WTC11 (cell line): ENCODE measurements around the gene DNMT3A.

Experiments used
- ATF6 ChIP-seq: sonication (generic); formaldehyde crosslinking; IDR thresholded peaks from 2 replicates; pipeline ENCODE4 v1.8.1; 2023; ENCODE audit warnings: mild to moderate bottlenecking, missing genetic modification reagents
- CTCF ChIP-seq: fragments of 200-600 bp; IDR thresholded peaks from 2 replicates; pipeline ENCODE4 v1.8.0; 2022; ENCODE audit warnings: antibody characterized with exemption
- NFYB ChIP-seq: sonication (generic); formaldehyde crosslinking; conservative IDR thresholded peaks from 2 replicates; pipeline ENCODE4 v1.8.0; 2022; ENCODE audit warnings: low read depth, missing genetic modification reagents
- NR1H2 ChIP-seq: sonication (generic); formaldehyde crosslinking; IDR thresholded peaks from 2 replicates; pipeline ENCODE4 v1.9.0; 2021; ENCODE audit warnings: mild to moderate bottlenecking, moderate library complexity, missing genetic modification reagents
- TEAD1 ChIP-seq: sonication (generic); formaldehyde crosslinking; IDR thresholded peaks from 2 replicates; pipeline ENCODE4 v1.8.0; 2022; ENCODE audit warnings: mild to moderate bottlenecking, missing genetic modification reagents
- USF1 ChIP-seq: sonication (generic); formaldehyde crosslinking; IDR thresholded peaks from 2 replicates; pipeline ENCODE4 v1.8.0; 2022; ENCODE audit warnings: mild to moderate bottlenecking, missing genetic modification reagents
- TF ChIP-seq, protein P1 (sequence below): sonication (generic); formaldehyde crosslinking; IDR thresholded peaks from 2 replicates; pipeline ENCODE4 v1.8.0; 2022; ENCODE audit warnings: mild to moderate bottlenecking, missing genetic modification reagents
- TF ChIP-seq, protein P2 (sequence below): sonication (generic); formaldehyde crosslinking; IDR thresholded peaks from 2 replicates; pipeline ENCODE4 v1.8.1; 2023; ENCODE audit warnings: mild to moderate bottlenecking, missing genetic modification reagents, moderate library complexity
- TF ChIP-seq, protein P3 (sequence below): sonication (generic); formaldehyde crosslinking; conservative IDR thresholded peaks from 2 replicates; pipeline ENCODE4 v1.8.1; 2022; ENCODE audit warnings: mild to moderate bottlenecking, missing genetic modification reagents

DNA sequence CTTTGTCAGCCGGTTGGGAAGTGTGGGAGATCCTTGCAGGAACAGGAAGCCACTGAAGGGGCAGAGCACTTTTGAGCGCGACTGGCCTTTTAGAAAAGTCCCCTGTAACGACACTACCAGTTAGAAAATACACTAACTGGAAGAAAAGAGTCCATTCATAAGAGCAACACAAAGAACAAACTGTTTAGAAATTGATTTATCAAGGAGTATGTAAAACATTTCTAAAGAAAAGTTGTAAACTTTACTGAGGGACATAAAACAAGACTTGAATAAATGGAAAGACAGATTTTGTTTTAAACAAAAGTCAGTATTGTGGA is 143.6 kb downstream of the DNMT3A start:
- TF ChIP-seq, protein P1, sequence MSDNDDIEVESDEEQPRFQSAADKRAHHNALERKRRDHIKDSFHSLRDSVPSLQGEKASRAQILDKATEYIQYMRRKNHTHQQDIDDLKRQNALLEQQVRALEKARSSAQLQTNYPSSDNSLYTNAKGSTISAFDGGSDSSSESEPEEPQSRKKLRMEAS (CRISPR knock-in tag) = no peak
- no peak for TF ChIP-seq CTCF
- no peak for TF ChIP-seq ATF6 (CRISPR knock-in tag)
- no peak for TF ChIP-seq TEAD1 (CRISPR knock-in tag)
- no peak for TF ChIP-seq NR1H2
- TF ChIP-seq, protein P2, sequence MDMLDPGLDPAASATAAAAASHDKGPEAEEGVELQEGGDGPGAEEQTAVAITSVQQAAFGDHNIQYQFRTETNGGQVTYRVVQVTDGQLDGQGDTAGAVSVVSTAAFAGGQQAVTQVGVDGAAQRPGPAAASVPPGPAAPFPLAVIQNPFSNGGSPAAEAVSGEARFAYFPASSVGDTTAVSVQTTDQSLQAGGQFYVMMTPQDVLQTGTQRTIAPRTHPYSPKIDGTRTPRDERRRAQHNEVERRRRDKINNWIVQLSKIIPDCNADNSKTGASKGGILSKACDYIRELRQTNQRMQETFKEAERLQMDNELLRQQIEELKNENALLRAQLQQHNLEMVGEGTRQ (CRISPR knock-in tag) = no peak
- TF ChIP-seq, protein P3, sequence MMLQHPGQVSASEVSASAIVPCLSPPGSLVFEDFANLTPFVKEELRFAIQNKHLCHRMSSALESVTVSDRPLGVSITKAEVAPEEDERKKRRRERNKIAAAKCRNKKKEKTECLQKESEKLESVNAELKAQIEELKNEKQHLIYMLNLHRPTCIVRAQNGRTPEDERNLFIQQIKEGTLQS = no peak
- TF ChIP-seq USF1 = no peak
- TF ChIP-seq NFYB (CRISPR knock-in tag) = no peak
